Left ventricle myocardium superior (tissue), 1 donor: ENCODE data around the gene KIF1A. TPM values are rescaled to one million over a fixed set of nuclear protein-coding genes. Genes with fewer than 3 reads are reported as not detected.

Source experiments
- ATAC-seq: fragments of 200-7000 bp; cut with Tn5 transposase; one replicate; pipeline ENCODE4 v1.9.1; 2020; ENCODE audit warnings: mild to moderate bottlenecking, moderate library complexity
- DNase-seq: peaks from one replicate; pipeline ENCODE4 v3.0.0-alpha.2; 2020
- intact Hi-C: fragments of 100-400 bp; cut with micrococcal nuclease; formaldehyde crosslinking; loops from one replicate; pipeline ENCODE4 v1.11.0; 2022
- total RNA-seq: library from RNA; stranded (reverse); fragmentation: NEBNext Ultra II Directional; extraction: Animal tissue kit (Norgen Biotek cat#: 25700); gene quantifications from one replicate; pipeline ENCODE4 v1.2.1, GENCODE V29; 2021
- donor health status: DM: no; HTN: yes; CAD: no; lungs with severe emphysema.

Gene KIF1A
- total RNA-seq, 1 donor from 2014 or later, result 1.6 TPM

DNA sequence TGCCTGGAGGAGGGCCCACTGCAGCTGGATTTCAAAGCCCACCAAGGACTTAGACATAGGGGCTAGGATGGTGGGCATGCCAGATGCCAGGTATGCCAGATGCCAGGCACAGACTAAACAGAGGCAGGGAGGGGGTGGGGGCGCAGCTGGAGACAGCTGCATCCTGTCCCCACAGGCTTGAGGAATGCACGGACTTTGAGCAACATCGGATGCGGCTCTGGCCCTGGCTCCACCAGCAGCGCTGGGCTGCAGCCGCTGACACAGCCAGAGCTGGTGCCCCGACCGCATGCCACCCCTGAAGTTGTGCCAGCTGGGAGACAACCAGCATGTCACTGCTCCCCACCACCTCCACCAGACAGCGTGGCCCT is 88.9 kb downstream of the KIF1A start:
- DNase-seq (no peak), ATAC-seq (peak; percentile 21)
- intact Hi-C loops, result no loop called here

DNA sequence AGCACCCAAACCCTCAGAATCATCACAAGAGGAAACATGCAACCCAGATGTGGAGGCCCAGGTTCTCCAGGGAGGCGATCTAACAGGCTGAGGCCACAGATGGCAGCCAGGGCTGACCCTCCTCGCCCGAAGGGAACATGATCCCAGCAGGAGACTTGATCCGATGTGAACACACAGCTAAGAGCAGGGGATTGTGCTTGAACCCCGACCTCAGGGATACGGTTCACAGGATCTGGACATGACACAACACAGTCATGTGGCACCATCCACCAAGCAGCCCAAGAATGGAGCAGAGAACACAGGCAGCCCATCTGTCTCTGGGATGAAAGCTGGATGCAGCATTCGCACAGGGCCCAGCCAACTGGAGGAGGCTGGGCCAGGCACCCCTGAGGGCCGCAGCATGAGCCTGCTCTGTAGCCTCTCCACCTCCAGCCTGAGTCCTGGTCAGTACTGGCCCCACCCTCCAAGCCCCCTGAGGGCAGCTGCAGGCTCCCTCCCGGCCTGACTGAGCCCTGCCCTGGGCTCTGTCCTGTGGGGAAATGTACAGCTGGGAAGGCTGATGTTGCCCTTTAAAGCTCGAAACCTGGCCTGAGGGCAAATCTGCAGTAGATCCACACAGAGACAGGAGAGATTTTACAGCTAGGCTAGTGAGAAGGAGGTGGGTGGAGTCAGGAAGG is 89.4 kb downstream of the KIF1A start:
- DNase-seq (no peak), ATAC-seq (peak; percentile 33)
- intact Hi-C loops, result no loop called here

DNA sequence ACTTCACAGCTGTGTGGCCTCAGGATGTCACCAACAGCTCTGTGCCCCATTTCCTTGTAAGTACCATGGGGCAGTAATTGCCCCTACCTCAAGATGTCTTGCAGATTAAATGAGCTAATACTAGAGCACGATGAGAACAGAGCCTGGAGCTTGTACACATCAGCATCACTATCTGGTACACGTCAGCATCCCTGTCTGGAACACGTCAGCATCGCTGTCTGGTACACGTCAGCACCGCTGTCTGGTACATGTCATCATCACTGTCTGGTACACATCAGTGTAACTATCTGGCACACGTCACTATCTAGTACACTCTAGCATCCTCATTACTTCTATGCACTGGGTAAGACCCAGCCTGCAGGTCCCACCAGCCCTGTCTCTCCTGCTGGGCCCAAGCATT is 91.2 kb downstream of the KIF1A start:
- DNase-seq, result no peak
- ATAC-seq, result no peak
- intact Hi-C loops, result no loop called here

DNA sequence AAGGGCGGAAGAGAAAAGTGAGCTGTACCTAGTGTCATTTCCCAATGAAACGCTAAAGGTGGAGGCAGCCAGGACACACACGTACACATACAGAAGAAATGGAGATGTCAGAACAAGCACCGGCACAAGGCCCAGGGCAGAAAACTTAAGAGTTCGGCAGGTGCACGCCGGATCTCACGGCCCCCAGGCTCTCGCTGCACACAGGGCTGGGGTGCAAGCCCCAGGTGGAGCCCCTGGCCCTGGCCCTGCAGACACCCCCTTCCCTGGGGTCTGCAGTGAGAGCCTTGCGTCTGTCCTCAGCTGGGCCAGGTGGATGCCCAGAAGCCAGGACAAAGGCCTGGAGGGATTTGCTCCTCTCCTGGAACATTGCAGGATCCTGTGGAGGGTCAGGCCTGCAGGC is 91.7 kb downstream of the KIF1A start:
- no peak for DNase-seq
- ATAC-seq, result no peak
- intact Hi-C loops, result no loop called here

DNA sequence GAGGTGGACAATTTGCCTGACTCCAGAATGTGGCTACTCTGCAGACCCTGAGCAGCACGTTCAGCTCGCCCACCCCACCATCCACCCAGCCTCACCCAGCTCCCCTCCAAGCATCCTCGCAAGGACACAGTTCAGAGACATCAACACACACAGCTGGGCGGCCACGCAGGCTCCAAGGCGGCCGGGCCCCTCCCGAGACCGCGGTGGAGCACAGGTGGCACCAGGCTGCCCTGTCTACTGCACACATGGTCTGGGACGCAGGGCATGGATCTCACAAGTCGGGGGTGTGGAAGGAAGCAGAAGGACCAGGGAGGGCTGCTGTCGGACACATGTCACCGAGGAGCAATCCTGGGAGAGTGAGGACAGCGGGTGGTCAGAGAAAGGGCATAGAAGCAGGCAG is 92.1 kb downstream of the KIF1A start:
- DNase-seq, result no peak
- intact Hi-C loops, result no loop called here
- ATAC-seq, result no peak

DNA sequence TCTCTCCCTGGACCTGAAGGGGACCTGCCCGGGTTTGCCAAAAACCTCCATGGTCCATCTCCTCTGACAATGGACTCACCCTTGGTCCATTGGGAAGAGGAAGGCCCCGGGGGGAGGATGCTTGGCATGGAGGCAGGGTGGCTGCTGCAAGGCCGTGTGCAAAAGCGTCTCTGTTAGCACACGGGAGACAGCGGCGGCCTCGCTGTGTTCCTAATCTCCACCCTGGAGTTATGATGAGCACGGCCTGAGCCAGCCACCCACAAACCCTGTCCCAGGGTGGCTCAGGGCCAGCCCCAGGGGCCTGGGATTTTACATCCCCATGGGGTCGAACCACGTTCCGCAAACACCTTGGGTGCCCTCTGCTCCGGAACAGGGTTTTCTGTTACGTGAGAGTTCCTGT is 92.6 kb downstream of the KIF1A start:
- intact Hi-C loops, result no loop called here
- DNase-seq, result no peak
- no peak for ATAC-seq

DNA sequence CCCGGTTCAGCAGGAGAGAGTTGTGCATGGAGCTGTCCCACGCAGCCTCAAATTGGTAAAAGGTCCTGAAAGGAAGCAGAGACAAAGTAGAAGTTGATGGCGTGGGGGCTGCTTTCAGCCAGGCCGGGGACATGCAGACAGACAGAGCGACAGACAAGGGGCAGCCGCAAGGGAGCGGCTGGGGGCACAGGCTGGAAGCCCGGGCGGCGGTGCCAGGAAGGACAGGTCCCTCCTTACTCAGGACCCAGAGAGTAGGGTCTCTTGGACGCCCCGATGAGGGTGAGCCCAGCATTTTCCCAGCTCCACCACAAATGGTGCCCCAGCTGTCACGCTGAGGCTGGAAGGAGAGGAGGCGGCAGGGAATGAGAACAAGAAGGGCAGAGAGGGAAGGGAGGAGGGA is 93.1 kb downstream of the KIF1A start:
- ATAC-seq, result no peak
- intact Hi-C loops, result no loop called here

DNA sequence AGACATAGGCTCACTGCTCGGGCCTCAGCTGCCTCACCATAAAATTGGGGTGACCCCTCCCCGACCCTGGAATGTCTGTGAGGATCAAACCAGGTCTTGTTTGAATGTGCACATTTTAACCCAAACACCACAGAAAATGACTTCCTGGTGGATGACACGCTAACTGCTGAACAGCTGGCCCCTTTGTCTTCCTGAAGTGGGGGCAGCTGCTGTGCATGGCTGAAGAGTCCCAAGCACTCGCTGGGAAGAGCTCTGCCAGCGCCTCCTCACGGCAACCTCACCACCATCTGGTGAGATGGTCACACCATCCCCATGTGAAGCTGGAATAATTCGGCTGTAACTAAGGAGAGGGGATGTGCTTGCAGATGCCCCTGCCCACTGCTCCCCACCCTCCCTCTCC is 94.3 kb downstream of the KIF1A start:
- no peak for DNase-seq
- ATAC-seq, result no peak
- intact Hi-C loops, result no loop called here

More for the DNA sequence above, 93.1 kb downstream of the KIF1A start:
- DNase-seq, result no peak

DNA sequence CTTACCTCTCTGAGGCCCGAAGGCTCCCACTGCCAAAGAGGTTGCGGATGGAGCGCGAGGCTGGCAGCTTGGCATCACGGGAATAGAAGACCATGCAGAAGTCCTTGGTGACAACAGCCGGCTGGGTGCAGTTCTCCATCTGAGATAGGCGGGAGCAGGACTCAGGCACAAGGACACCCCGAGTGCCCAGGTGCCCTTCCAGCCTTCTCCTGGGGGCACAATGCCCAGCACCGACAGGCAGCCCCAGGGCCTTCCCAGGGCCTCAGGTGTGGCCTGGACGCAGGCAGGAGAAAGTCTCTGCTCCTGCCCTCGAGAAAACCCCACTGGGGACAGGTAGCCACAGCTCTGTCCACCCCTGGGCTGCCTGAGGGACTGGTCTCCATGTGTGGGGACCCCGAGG is 94.8 kb downstream of the KIF1A start:
- ATAC-seq, result no peak
- intact Hi-C loops, result no loop called here
- DNase-seq, result no peak

DNA sequence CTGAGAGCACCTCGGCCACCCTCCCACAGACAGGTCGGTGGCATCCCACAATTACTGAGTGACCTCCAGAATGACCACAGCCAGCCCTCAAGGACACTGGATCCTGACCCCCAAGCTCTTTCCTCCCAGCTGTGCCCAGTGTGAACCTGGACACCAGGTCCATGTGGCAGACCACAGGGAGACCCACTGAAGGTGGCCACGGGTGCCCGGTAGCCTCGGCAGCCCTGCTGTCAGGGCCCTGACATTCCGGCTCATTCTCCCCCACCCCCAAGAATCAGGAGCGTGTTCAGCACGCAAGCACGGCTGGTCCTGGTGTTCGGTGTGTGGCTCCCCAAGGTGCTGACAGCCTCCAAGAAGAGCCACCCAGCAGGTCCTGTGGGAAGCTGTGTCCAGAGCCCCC is 95.6 kb downstream of the KIF1A start:
- no peak for DNase-seq
- no peak for ATAC-seq
- intact Hi-C loops, result no loop called here

DNA sequence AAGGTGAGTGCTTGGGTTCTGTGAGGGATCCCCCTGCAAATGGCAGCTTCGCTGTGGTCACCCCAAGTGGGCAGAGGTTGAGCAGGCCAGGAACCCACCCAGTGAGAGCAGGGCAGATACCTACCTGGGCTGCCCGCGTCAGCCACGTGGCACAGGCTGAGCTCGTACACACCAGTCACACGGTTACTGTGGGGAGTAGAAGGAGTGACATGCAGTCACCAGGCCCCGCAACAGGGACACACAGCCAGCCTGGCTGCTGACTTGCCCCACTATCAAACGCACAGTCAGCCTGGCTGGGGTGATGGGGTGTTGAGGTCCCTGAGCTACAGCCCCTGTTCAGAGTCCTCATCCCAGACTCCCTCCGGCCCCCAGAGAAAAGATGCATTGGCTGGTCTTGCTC is 96.2 kb downstream of the KIF1A start:
- DNase-seq (no peak), ATAC-seq (no peak)
- intact Hi-C loops, result no loop called here

DNA sequence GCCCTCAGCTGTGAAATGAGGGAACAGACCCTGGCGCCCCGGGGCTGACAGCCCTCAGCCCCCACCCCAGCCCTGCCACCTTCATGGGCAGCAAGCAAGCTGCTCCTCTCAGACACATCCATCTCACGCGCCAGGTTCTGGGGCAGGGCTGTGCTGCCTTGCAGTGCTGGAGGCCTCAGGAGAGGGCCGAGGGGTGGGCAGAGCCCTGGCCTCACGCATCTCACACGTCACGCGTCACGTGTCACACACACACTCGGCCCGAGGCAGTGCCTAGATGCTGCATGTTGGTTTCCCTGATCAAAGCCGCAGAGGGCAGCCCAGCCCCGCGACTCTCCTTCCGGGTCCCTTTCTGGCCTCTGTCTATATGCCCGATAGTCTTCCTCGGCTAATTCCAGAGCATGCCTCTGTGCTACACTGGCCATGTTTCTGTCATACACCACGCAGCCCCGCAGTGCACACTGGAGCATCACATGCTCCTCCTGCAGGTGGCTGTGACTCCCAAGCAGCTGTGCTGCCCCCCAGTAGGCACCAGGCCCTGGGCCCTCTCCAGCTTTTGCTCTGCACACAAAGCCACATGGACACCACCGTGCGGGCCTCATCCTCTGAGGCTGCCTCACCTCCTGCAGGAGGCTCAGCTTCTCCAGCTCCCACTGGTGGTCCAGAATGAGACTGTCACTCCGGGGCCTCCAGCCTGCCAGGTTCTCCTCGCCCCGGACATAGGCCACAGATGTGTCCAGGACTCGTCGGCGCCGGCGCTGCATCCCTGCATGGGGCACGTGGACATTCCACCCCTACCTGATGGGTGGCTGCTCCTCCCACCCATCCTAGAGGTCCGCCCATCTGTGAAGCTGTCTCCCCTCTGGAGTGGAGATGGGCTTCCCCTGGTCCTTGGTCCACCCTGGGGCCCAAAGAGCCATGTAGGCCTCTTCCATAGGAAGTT is 97.0 kb downstream of the KIF1A start:
- ATAC-seq, result no peak
- intact Hi-C loops, result no loop called here
- DNase-seq, result no peak

DNA sequence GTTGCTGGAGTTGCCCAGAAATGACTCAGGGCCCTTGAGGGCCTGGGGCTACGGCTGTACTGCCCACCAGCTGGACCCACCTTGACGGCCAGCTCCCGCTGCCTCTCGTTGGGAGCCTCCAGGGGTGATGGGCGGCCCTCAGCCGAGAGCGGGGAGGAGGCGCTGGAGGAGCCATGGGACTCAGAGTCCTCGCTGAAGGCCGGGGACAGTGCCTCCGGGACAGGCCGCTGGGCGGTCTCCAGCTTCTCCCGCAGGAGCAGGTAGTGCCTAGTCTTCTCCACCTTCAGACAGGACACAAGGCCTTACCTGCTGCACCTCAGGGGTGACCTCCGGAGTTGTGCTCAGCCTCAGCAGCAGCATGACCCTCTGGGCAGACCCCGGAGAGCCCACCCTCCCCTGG is 97.6 kb downstream of the KIF1A start:
- ATAC-seq (no peak), DNase-seq (no peak)
- intact Hi-C loops, result no loop called here

DNA sequence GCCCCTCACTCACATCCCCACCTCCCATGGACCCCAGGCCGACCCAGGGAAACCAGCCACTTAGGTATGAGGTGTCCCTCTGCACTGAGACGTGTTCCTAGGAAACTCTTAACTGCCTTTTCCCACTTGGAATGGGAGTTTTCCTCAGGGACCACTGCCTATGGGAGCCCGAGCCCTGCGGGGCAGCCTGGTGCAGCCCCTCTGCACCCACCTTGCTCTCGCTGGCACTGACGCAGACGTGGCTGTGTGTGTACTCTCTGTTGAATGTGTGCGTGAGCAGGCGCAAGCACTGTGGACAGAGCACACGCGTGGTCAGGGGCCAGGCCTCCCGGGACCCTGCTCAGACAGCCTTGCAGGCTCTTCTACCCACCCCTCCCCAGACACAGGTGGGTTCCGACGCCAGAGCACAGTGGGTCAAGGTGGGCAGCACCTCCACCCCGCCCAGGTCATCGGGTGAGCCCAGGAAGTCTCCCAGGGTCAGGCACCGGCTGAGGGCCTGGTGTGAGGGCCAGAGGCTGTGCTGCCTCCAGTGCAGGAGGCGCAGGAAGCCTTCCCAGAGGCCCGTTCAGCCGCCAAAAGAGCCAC is 98.3 kb downstream of the KIF1A start:
- intact Hi-C loops, result no loop called here
- ATAC-seq (no peak), DNase-seq (no peak)

DNA sequence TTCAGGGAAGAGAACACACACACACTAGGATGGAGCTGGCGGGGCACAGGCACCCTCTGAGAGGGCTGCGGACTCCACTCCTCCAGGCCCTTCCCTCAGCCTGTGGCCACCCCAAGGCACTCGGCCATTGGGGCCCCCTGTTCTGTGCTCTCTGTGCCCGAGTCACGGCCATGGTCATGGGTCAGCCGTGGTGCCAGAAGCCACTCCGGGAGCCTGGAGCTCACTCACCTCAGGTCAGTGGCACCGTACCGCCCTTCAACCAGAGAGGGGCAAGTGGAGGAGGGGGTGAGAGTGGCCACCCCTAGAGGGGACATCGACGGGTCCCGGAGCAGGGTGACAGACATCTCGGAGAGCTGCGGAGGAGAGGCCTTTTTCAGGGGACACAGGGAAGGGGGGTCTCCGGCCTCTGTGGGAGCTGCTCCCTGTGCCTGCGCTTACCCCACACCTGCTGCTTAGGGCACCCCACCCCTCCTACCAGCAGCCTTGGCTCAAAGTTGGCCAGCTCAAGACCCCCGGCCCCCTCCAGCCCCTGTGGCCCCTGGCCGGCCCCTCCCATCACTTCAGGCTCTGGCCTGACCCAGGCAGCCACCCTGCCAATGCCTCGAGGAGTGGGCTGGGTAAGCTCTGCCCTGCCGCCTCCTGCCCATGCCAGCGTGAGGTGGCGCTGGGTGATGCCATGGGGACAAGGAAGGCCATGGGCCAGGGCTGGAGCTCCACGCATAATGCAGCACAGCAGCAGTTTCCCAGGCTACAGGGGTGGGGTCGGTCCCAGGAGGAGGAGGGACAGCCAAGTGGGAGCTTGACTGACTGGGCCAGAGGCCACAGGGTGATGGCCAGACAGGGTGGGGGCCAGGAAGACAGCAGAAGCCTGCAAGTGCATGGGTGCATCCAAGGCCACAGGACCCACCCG is 99.1 kb downstream of the KIF1A start:
- ATAC-seq (no peak), DNase-seq (no peak)
- intact Hi-C loops, result no loop called here

DNA sequence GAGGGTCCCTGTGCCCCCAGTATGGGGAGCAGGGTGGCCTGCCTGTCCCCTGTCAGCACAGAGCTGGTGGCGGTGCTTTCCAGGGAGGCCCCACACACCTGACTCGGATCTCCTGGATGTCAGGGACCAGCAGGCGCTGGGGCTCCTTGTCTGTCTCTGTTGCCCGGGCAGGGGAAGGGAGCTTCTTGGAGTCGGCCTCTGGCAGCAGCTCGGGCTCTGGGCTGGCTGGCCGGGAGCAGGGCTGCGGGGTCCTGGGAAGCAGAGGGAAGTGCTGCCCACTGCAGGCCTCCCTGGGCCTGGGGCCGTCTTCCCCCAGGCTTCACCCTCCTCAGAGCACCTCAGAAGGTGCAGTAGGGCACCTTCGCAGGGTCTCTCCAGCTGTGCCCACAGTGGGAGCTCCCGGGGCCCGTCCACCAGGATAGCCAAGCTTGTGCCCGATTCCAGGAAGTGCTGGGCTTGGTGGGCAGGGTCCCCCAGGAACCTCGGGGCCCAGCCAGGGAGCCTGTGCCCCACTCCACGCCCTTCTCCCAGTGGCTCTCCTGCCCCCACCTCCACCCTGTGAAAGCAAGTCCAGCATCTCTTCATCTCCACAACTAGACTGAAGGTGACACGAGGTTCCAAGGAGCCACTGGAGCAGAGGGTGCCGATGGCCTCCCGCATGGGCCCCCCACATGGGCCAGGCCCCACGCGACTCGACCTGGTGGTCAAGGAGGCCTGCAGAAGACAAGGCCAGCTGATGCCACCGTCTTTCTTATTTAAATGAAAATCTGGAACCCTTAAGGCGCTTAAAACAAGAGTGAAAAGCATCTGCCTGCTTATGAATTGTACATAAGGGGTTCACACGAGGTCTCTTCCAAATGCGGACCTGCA is 100.1 kb downstream of the KIF1A start:
- no peak for ATAC-seq
- intact Hi-C loops, result no loop called here
- DNase-seq, result no peak

DNA sequence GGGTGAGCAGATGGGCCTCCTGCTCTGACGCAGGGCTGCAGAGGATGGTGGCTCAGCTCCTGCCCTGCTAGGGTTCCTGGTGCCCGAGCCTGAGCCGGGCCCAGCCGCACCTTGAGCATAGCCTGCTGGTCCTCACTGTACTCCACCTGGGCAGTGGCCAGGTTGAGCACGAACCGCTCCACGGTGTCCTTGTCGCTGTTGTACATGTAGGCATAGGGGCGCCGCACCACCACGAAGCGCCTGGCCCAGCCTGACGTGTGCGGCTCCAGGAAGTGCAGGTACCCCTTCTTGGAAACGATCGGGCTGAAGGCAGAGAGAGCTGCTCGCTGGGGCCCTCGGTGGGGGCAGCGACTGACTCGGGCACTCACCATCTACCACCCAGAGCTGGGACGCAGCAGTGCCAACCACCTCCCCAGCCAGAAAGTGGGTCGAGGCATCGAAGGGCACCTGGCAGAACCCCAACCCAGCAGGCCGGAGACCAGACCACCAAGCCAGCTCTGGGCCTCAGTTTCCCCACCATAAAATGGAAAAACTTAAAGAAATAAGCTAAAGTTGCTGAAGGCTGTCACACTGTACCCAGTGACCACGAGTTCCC is 101.0 kb downstream of the KIF1A start:
- ATAC-seq (no peak), DNase-seq (no peak)
- intact Hi-C loops, result no loop called here
